MM.1S (cell line): ENCODE data around the gene ELL.

ENCODE experiments used
- CTCF ChIP-seq: fragments of 300-600 bp; sonication (generic); IDR thresholded peaks from 2 replicates; pipeline ENCODE4 v1.5.1; 2016; ENCODE audit warnings: antibody characterized with exemption, low read length, mixed read lengths
- EZH2 ChIP-seq: fragments of 300-600 bp; sonication (generic); optimal IDR thresholded peaks from 2 replicates; pipeline ENCODE3; 2017; ENCODE audit warnings: low read depth, mild to moderate bottlenecking, antibody characterized with exemption, low read length, mixed read lengths
- EZH2phosphoT487 ChIP-seq: fragments of 300-600 bp; sonication (generic); IDR thresholded peaks from 2 replicates; pipeline ENCODE4 v1.6.1; 2018; ENCODE audit warnings: antibody characterized with exemption, low read length

DNA sequence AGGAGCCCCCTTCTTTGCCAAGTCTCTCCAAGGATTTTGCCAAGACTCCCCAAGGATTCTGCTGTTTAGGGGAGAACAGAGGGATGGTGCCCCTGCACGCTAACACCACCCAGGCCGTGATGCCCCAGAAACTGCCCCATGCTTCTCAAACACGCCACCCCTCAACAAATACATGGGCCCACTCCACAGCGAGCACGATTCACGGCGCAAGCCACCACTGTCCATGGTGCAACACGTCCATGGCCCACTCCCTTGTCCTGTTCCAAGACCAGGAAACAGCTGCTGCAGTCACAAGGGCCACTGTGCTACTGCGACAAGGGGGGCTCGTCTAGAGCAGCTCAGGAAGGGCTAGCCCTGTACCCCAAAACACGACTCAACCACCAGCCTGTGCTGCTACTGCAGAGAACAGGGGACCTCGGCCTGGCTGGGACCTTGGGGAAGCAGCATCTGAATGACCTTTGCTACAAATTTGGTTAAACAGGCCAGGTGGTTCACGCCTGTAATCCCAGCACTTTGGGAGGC lies 47.4 kb downstream of the ELL start:
- TF ChIP-seq CTCF, result no peak
- TF ChIP-seq EZH2phosphoT487, result no peak
- no peak for TF ChIP-seq EZH2
